Right renal pelvis (tissue), 4 donors: ENCODE results near the gene ABCB8. TPM values are rescaled to one million over a fixed set of nuclear protein-coding genes. Genes with fewer than 3 reads are reported as not detected.
A peak's percentile ranks its signal among the peaks of the same experiment; 100 is the strongest.
"Not testable (repeated sequence)": the region's sequence is repeated elsewhere in the genome, so short reads cannot be mapped to it uniquely, and the experiment has no call there.

ENCODE experiments used
- DNase-seq, 4 donors: peaks; one replicate each; pipeline ENCODE4 v3.0.0-alpha.2; 2013; ENCODE audit warnings: low read depth in 4 of 4, low spot score in 3 of 4, missing footprints in 1 of 4
- polyA plus RNA-seq, 4 donors: library from polyadenylated mRNA; unstranded; fragments of 120-200 nt; gene quantifications; one replicate each; pipeline ENCODE4 v1.2.1, GENCODE V29; 2013; ENCODE audit not compliant: insufficient read length in 4 of 4

The ABCB8 gene
- polyA plus RNA-seq, 4 donors, result 18.7 to 23.7 (median 21.3) TPM

DNA sequence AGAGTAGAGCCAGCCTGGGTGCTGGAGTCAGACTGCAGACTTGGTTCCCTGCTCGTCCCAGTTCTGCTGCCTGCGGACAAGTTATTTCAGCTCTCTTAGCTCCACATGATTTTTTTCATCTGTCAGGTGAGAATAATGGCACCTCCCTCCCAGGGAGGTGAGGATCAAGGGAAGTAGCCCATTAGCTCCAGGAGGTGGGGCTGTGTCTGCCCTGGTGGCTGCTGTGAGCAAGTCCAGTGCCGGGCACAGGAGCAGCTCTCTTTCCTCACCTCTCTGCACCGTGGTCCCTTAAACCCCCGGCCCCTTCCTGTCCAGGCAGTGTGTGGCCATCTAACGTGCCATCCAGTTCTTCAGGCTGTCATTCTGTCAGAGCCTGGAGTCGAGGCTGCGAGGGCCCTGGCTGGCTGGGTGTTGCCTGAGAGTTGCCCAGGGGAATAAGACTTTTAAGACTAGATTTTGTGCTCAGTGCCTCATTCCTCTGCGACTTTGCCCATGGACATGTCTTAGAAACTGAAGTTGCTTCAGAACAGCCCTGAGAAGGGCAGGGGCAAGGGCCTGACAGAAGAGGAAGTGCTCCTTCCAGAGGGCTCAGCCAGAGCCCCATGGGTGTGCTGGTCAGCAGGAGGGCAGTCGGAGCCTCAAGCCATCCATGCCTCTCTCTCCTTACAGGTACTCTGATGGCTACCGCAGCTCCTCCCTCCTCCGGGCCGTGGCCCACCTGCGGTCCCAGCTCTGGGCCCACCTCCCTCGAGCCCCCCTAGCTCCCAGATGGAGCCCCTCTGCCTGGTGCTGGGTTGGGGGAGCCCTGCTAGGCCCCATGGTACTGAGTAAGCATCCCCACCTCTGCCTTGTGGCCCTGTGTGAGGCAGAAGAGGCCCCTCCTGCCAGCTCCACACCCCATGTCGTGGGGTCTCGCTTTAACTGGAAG, 5.0 kb downstream of the ABCB8 start:
- no peak for DNase-seq

DNA sequence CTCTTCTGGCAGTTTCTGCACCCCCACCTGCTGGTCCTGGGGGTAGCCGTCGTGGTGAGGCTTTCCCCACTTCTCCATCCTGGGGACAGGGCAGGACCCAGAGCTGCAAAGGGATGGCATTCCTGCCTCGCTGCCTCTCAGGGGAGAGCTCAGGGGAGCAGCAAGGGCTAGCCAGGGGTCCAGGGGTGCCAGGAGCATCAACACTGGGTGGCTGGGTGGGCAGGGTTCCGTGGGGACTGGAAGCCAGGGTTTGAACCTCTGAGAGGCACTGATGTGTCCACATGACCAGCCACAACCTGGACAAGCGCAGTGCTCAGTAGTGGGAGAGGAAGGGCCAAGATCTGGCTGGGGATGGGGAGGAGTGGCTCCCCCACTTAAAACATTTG, 5.6 kb downstream of the ABCB8 start:
- DNase-seq, result no peak

DNA sequence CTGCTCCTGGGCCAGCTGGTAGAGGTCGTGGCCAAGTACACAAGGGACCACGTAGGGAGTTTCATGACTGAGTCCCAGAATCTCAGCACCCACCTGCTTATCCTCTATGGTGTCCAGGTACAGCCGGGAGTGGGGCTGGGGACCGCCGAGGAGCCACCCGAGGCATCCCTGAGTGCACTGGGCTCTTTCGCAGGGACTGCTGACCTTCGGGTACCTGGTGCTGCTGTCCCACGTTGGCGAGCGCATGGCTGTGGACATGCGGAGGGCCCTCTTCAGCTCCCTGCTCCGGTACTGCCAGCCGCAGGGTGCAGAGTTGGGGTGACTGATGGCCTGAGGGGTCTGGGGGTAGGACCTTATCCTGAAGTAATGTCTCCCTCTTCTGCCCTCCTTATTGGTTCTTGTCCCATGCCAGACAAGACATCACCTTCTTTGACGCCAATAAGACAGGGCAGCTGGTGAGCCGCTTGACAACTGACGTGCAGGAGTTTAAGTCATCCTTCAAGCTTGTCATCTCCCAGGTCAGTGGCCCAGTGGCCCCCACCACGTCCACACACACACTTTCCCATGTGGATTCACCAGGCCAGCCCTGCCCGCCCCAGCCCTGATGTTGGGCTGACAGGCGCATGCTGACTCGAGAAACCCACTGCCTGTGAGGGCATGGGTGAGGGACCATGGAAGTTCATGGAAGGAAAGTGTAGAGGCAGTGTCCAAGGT, 6.2 kb downstream of the ABCB8 start:
- DNase-seq, result no peak

DNA sequence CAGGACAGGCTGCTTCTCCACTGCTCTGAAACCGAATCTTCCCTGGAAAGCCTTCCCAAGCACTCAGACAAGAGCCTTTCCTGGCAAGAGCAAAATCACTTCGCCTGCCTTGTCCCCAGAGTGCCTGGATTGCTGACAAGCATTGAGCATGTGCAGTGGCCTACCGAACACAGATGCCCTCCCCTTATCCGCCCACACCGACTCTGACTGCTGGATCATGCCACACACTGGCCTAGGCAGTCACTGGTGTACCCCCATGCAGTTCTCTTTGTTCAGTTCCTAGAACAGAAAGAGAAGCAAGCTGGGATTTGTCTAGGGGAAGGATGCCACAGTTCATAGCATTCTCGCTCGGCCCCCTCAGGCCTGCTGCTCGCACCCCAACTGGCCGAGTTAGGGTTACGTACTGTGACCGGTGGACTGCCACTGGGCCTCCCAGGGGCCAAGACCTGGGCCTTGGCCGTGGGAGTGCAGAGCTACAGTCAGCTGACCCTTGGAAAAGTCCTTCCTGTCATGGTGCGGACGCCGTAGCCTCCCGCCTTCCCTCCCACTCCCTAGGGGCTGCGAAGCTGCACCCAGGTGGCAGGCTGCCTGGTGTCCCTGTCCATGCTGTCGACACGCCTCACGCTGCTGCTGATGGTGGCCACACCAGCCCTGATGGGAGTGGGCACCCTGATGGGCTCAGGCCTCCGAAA, 6.9 kb downstream of the ABCB8 start:
- DNase-seq, result no peak

DNA sequence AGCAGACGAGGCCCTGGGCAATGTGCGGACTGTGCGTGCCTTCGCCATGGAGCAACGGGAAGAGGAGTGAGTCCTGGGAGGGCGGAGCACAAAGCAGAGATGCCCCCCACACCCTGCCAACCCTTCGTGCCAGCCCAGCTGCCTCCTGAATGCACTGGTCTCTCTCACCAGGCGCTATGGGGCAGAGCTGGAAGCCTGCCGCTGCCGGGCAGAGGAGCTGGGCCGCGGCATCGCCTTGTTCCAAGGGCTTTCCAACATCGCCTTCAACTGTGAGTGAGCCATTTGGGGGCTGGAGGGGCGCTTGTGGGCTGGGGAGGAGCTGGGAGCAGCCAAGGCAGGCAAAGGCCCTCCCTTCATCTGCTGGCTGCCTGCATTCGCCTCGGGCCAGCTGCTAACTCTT, 7.7 kb downstream of the ABCB8 start:
- DNase-seq, result no peak

DNA sequence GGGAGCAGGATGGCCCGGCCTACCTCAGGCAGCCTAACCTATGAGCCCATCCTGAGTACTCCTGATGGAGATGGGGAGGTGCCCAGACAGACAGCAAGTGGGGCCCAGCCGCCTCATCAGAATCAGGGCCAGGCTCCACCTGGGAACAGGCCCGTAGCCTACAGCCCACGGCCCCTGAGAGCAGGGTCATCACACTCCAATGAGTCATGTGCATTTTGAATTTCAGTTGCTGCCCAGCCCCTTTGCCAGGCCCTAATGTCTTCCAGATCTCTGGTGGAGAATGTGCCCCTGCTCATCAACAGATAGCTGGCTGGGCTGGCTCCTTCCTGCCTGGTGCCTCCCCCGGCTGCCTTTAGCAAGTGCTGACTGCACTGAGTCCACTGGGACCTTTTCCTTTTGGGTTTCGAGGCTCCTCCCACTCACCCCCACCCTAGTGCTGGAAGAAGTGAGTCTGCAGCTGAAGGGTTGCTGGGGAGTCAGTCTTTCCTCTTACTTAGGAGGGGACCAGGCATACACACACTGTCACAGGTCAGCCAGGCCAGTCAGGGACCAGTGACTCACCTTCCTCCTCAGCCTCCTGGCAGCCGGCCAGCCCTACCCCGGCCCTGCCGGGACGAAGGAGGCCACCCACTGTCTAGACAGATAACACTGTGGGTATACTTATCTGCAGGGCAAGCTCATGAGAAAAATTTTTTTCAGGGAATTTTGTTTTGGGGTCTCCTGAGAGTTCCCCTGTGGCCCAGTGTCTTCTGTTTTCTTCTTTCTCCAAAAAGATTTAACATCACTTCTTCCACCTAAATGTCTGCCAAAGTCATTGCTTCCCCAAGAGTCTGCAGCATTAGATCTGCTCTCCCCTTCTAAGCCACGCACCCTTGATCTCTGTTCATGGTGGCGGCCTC, 10.9 kb downstream of the ABCB8 start:
- no peak for DNase-seq

DNA sequence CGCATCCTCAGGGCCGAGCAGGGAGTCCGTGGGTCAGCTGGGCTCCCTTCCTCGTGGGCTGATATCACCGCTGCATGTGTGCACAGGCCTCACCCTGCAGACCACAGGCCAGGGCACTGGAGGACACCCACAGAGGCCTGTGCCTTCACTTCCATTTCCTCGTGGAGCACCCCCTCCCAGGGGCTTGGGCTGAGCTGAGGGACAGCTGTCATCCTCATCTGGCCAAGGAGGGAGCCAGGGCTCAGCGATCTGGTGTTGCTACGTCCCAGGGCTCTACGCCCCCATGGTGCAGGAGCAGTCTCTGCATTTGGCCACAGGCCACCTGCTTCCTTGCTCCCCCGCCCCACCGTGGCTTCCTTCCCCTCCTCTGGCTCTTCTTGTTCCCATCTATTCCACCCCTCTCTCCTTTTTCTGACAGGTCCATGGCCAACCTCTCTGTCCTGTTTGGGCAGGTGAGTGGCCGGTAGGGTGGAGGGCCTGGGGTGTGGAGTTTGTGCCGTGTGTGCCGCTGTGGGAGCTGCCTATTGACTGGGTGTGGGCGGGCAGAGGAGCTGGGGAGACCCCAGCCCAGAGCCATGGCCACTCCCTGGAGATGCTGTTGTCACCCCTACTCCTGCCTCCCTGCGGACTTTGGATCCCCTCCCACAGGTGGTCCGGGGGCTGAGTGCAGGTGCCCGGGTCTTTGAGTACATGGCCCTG, 11.7 kb downstream of the ABCB8 start:
- no peak for DNase-seq

DNA sequence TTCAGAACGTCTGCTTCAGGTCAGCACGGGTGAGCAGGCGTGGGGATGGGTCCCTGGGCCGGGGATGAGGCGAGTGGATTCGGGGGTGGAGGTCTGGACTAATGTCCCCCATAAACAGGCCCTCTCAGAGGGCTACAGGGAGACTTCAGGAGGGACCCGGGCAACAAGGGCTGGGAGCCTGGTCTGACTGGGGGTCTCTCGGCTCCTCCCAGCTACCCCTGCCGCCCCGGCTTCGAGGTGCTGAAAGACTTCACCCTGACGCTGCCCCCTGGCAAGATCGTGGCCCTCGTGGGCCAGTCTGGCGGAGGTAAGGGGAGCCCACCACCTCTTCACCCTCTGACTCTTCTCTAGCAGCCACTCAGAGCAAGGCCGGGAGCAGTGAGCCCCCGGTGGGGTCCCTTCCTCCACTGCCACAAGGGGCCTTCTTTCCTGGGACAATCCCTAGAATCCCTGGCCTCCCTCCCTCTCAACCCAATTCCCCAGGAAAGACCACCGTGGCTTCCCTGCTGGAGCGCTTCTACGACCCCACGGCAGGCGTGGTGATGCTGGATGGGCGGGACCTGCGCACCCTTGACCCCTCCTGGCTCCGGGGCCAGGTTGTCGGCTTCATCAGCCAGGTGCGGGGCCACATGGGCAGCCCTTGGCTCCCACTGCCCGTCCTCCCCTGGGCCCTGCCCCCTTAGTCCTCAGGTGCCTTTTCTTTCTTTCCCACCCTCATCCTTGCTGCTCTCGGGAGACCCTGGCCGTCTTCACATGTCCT, 12.5 kb downstream of the ABCB8 start:
- no peak for DNase-seq

DNA sequence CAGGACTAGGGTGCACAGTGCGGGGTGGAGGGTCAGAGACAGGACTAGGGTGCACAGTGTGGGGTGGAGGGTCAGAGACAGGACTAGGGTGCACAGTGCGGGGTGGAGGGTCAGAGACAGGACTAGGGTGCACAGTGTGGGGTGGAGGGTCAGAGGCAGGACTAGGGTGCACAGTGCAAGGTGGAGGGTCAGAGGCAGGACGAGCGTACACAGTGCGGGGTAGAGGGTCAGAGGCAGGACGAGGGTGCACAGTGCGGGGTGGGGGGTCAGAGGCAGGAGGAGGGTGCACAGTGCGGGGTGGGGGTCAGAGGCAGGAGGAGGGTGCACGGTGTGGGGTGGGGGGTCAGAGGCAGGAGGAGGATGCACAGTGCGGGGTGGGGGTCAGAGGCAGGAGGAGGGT, 15.2 kb downstream of the ABCB8 start:
- DNase-seq, result not testable (repeated sequence)

DNA sequence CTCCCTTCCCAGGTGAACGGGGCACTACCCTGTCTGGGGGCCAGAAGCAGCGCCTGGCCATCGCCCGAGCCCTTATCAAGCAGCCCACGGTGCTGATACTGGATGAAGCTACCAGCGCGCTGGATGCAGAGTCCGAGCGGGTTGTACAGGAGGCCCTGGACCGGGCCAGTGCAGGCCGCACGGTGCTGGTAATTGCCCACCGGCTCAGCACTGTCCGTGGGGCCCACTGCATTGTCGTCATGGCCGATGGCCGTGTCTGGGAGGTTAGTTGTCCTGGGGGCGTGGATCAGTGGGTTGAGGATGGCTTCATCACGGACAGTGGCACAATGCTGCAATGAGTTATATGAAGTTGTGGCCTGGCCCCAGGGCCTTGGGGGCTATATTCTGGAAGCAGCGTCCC, 15.7 kb downstream of the ABCB8 start:
- DNase-seq, result no peak

DNA sequence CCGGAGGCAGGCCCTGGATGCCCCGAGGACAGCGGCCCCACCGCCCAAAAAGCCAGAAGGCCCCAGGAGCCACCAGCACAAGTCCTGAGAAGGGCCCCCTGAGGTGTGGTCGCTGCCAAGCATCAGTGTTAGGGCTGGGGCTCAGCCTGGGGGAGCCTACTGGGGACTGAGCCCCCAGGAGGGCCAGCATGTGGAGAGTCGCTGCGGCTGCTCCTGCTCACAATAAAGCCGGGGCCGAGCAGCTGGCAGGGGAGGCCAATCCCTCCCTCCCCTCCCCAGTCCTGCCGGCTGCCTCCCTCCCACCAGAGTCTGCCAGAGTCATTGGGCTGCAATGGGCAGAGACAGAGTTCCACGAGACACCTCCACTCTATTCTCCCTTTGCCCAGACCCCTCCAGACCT, 17.0 kb downstream of the ABCB8 start:
- no peak for DNase-seq

DNA sequence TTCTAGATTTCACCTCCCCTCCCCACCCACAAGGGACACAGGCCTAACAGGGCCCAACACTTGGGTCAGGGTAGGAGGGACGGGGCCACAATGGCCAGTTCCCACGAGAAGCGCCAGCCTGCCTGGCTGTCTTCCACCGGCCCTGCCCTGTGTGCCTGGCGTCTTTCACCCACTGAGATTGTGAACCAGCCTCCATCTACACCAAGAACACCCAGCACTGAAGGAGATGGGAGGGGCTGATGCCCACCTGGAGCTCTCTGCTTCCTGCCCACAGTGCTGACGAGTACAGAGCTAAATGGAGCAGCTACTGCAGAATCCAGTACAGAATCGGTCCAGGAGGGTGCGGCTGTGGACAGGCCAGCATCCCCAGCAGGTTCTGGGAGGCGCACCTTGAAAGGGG, 17.7 kb downstream of the ABCB8 start:
- DNase-seq, result no peak

DNA sequence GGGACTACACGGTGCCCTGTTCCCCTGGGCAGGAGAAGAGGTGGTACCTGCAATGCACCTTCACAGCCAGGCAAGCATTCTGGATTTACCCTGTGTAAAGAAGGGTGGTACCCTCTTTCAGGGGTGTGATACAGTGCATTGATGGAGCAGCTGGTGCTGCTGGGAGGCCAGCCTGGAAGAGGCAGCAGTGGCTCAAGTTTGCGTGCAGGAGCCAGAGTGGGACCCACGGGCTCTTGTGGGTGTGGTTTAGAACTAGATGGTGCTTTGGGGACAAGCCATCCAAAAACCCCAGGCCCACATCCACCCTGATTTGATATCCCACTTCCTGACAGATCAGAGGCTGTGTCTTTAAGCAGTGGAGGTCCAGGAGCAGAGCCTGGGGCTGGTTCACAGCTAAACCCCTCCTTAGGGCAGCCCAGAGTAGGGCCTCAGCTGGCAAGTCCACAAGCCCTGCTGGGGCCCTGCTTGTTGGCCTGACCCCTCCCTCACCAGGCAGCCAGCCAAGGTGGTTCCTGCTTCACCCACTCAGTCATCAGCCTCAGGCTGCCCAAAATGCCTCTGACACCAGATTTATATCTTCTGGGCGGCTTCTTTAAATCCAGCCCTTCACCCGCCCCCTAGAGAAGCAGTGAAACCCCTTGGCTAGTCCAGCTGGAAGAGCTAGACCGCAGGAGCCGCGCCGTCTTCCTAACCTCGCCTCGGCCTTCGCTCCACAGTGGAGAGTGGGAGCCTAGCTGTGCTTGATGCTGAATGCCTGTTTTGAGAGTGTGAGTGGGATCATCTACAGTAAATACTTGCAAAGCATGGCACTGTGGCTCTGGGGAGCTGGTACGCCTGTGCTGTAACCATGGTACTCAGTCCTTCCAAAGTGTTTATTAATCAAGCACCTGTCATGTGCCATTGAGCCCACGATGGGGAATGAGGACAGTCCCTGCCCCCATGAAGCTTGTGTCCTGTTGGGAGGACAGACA, 18.6 kb downstream of the ABCB8 start:
- DNase-seq, result no peak

DNA sequence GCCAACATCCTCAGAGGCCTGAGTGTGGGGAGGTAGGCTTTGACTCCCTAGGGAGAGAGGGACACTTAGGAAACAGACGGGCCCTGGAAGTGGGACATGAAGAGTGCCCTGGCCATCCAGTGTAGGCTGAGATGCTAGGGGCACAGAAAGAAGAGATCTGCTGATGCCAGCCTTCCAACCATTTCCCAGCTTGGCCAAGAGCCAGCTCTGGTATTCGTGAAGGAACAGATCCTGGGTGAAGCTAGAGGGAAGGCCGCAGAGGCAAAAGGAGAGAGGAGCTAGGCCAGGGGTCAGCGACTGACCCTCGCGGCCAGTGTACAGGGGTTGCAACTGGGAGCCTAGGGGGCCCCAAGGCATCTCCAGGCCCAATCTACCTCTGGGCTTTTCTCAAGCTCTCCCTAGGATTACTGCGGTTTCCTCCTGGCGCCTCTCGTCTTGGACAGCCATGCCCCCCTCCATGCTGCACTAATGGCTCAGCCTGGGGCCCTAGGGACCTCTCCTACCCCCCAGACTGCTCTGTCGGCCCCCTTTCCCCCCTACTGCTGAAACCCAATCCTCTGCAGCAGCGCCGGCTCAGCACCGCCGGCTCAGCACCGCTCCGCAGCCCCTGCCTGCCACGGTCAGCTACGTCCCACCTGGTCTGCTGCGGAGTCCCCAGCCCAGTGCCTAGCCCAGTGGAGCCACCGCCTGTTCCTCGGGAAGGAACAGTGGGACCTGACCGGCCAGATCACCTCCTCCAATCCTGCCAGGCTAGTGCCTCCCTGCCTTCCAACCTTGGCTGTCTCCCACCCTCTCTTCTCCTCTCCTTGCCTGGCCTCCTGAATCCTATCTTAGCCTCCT, 19.9 kb downstream of the ABCB8 start, which contains the start of gene ASIC3:
Gene ASIC3 (plus strand): TSS at position 556 of the 840 bp plus-strand sequence. CDS start 355 bp downstream, outside the sequence.
- DNase-seq, result no peak

DNA sequence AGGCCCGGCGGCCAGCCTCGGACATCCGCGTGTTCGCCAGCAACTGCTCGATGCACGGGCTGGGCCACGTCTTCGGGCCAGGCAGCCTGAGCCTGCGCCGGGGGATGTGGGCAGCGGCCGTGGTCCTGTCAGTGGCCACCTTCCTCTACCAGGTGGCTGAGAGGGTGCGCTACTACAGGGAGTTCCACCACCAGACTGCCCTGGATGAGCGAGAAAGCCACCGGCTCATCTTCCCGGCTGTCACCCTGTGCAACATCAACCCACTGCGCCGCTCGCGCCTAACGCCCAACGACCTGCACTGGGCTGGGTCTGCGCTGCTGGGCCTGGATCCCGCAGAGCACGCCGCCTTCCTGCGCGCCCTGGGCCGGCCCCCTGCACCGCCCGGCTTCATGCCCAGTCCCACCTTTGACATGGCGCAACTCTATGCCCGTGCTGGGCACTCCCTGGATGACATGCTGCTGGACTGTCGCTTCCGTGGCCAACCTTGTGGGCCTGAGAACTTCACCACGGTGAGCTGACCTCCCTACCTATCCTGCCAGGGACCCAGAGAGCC, 20.7 kb downstream of the ABCB8 start:
- DNase-seq, result no peak

DNA sequence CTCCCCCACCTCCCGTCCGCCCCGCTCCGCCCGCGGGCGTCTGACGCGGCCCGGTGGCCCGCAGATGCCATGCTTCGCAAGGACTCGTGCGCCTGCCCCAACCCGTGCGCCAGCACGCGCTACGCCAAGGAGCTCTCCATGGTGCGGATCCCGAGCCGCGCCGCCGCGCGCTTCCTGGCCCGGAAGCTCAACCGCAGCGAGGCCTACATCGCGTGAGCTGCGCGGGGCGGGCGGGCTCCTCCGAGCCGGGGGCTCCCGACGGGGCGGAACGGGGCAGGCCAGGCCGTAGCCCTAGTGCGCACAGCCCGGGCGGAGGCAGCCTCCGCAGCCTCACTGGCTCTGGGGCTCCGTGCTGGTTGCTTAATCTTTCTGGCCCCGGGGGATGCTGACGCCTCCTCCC, 22.9 kb downstream of the ABCB8 start:
- DNase-seq, result peak in 2 of 4 donors; percentile 69 to 77
